ENCODE data around the gene MAGI1. TPM values are rescaled to one million over a fixed set of nuclear protein-coding genes. Genes with fewer than 3 reads are reported as not detected.

Gene MAGI1
- total RNA-seq, 6 donors from 2014 or later = 33.0 to 72.9 (median 62.4) TPM

- 63 to 66% methylated on average over 3 of the region's 3 CpGs for WGBS, 2 donors
- no peak for TF ChIP-seq POLR2A (IDR thresholded peaks at IDR 0.05)
- TF ChIP-seq, protein P1, sequence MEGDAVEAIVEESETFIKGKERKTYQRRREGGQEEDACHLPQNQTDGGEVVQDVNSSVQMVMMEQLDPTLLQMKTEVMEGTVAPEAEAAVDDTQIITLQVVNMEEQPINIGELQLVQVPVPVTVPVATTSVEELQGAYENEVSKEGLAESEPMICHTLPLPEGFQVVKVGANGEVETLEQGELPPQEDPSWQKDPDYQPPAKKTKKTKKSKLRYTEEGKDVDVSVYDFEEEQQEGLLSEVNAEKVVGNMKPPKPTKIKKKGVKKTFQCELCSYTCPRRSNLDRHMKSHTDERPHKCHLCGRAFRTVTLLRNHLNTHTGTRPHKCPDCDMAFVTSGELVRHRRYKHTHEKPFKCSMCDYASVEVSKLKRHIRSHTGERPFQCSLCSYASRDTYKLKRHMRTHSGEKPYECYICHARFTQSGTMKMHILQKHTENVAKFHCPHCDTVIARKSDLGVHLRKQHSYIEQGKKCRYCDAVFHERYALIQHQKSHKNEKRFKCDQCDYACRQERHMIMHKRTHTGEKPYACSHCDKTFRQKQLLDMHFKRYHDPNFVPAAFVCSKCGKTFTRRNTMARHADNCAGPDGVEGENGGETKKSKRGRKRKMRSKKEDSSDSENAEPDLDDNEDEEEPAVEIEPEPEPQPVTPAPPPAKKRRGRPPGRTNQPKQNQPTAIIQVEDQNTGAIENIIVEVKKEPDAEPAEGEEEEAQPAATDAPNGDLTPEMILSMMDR (IDR thresholded peaks at IDR 0.05) = no peak
- TF ChIP-seq POLR2AphosphoS5 (IDR thresholded peaks at IDR 0.05) = no peak
- no peak for TF ChIP-seq EP300 (IDR thresholded peaks at IDR 0.05)
- no peak for DNase-seq
- Histone ChIP-seq H3K27me3 (no peaks in the 10 kb centered on the region), H3K9me3 (no peaks in the 10 kb centered on the region), H3K4me3 (no peak overlapping the region), H3K27ac (peak overlapping the region in 2 of 4 donors; percentile 10 to 49), H3K36me3 (no peaks in the 10 kb centered on the region), H3K4me1 (peaks cover 0 to 16% (median 10%) of the 10 kb centered on the region in 4 donors)
- ATAC-seq (ENCODE audit: low FRiP score in 2 of 2) = no peak
Observed at GRCh38 chr3:66001626-66002025, 37.1 kb downstream of the MAGI1 start.

DNA sequence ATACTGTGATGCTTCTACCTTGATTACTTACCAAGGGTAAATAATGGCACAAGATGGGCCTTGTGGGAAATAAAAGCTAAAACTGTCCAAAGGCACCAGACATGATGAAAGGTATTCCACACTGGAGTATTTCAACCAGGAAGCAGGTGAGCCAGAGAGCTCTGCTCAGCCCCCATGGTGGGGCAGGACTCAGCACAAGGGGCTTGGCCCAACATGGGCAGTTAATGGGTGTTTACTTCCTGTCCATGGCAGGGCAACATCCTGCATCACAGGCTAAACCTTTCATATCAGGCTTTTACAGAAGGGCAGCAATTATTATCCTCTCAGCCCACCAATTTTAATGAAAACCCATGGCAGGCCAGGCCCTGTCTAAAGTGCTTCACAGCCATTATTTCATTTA, 38.2 kb downstream of the MAGI1 start:
- Histone ChIP-seq H3K4me3 (no peak overlapping the region), H3K36me3 (no peaks in the 10 kb centered on the region), H3K4me1 (peaks cover 0 to 22% (median 13%) of the 10 kb centered on the region in 4 donors), H3K27me3 (no peaks in the 10 kb centered on the region), H3K9me3 (no peaks in the 10 kb centered on the region), H3K27ac (peak overlapping the region; percentile 9 to 53 (median 37))
- TF ChIP-seq POLR2A (IDR thresholded peaks at IDR 0.05) (no peak), EP300 (IDR thresholded peaks at IDR 0.05) (no peak), POLR2AphosphoS5 (IDR thresholded peaks at IDR 0.05) (no peak)
- TF ChIP-seq, protein P1 (IDR thresholded peaks at IDR 0.05) = no peak
- no peak for ATAC-seq (ENCODE audit: low FRiP score in 2 of 2)
- DNase-seq = no peak

DNA sequence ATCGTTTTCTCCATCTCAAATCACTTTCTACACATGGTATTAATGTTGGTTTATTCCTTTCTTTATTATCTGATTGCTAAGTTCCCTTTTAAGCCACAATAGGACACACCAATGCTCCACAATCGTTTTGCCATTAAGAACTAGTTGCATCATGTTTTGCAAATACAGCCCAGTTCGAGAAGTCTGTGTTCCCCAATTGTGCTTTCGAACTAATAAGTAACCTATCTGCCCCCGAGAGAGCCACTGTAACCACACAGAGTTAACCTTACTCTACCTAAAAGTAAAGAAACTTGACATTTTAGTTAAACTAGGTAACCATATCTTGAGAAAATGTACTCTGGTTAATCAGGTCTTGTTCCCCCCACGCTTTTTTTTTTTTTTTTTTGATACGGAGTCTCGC, 39.1 kb downstream of the MAGI1 start:
- Histone ChIP-seq H3K4me3 (peak overlapping the region in 1 of 4 donors; percentile 15), H3K36me3 (no peaks in the 10 kb centered on the region), H3K27ac (peak overlapping the region in 3 of 4 donors; percentile 13 to 53 (median 50)), H3K9me3 (no peaks in the 10 kb centered on the region), H3K27me3 (no peaks in the 10 kb centered on the region), H3K4me1 (peaks cover 5 to 22% (median 16%) of the 10 kb centered on the region in 4 donors)
- ATAC-seq (ENCODE audit: low FRiP score in 2 of 2) = no peak
- 69 to 73% methylated on average over 8 of the region's 8 CpGs for WGBS, 2 donors
- peak in 1 of 2 donors; percentile 29 for DNase-seq
- TF ChIP-seq POLR2AphosphoS5 (IDR thresholded peaks at IDR 0.05) (no peak), EP300 (IDR thresholded peaks at IDR 0.05) (no peak), POLR2A (IDR thresholded peaks at IDR 0.05) (no peak)
- TF ChIP-seq, protein P1 (IDR thresholded peaks at IDR 0.05) = no peak

DNA sequence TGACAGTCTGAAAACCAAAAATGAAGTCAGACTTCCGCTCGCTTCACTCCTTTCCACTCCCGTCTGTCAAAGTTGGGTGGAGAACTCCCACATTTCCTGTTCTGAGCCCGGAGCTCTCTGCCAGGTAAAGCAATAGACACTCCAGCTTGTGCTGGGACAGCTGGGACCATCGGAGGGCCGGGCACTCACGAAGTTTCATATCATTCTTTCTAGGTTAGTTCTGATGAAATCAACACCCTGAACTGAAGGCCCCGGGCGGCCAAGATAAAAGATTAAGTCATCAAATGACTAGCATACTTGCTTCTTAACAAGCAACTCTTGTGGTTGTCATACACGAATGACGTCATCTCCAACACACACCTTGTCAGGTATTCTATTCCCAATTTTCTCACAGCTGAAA, 42.1 kb downstream of the MAGI1 start:
- H3K27ac ChIP-seq = peak overlapping the region in 1 of 4 donors; percentile 42
- ATAC-seq (ENCODE audit: low FRiP score in 2 of 2) (peak; percentile 49 to 74), DNase-seq (peak in 1 of 2 donors; percentile 76)
- WGBS, 2 donors = 40 to 50% methylated on average over 11 of the region's 11 CpGs
- no peak overlapping the region for H3K4me3 ChIP-seq
- TF ChIP-seq POLR2AphosphoS5 (IDR thresholded peaks at IDR 0.05) (peak in 1 of 2 donors; percentile 11), POLR2A (IDR thresholded peaks at IDR 0.05) (no peak), EP300 (IDR thresholded peaks at IDR 0.05) (no peak)
- TF ChIP-seq, protein P1 (IDR thresholded peaks at IDR 0.05) = no peak
- H3K27me3 ChIP-seq = no peaks in the 10 kb centered on the region
- peaks cover 5 to 22% (median 14%) of the 10 kb centered on the region in 4 donors for H3K4me1 ChIP-seq
- H3K36me3 ChIP-seq = no peaks in the 10 kb centered on the region
- H3K9me3 ChIP-seq = no peaks in the 10 kb centered on the region

GRCh38 chr3:65995515-65995914, 43.2 kb downstream of the MAGI1 start:
- no peaks in the 10 kb centered on the region for H3K27me3 ChIP-seq
- H3K36me3 ChIP-seq = no peaks in the 10 kb centered on the region
- TF ChIP-seq, protein P1 (IDR thresholded peaks at IDR 0.05) = no peak
- no peak for TF ChIP-seq EP300 (IDR thresholded peaks at IDR 0.05)
- no peak for TF ChIP-seq POLR2AphosphoS5 (IDR thresholded peaks at IDR 0.05)
- TF ChIP-seq POLR2A (IDR thresholded peaks at IDR 0.05) = no peak
- WGBS, 2 donors = 89 to 91% methylated on average over 6 of the region's 6 CpGs
- ATAC-seq (ENCODE audit: low FRiP score in 2 of 2) = no peak
- no peak overlapping the region for H3K27ac ChIP-seq
- no peak overlapping the region for H3K4me3 ChIP-seq
- H3K4me1 ChIP-seq = peaks cover 5 to 22% (median 11%) of the 10 kb centered on the region in 4 donors
- no peak for DNase-seq
- no peaks in the 10 kb centered on the region for H3K9me3 ChIP-seq
